SKM-1 treated with dmso at 0.1 percent for 144 hours (cell line): ENCODE results near the gene MCTP2.

ENCODE experiments used
- DNase-seq: peaks from one replicate; lab custom pipeline; 2025; ENCODE audit not compliant: unreplicated experiment; lab: John Stamatoyannopoulos, UW

Gene MCTP2

GRCh38 chr15:94387849-94388441 is 156.6 kb downstream of the MCTP2 start:
- DNase-seq = no peak

GRCh38 chr15:94395640-94396039 is 164.3 kb downstream of the MCTP2 start:
- DNase-seq = no peak

DNA sequence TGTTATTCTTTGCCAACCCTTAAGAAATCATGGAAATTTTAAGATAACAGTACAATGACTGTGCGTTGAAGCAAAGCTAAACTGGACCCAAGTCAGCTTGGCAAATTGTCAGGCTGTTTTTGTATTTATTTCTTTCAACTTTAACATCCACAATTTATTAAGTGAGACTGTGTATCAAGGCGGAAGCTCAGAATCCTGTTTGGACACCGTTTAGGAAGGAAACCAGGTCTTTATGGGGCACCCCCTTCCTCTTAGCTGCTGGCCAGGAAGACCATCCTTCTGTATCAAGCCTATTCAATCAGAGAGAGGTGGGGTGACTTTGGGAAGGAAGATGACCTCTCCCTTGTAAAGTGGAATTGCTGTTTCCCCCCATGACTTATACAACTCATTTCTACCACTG is 166.0 kb downstream of the MCTP2 start:
- no peak for DNase-seq

DNA sequence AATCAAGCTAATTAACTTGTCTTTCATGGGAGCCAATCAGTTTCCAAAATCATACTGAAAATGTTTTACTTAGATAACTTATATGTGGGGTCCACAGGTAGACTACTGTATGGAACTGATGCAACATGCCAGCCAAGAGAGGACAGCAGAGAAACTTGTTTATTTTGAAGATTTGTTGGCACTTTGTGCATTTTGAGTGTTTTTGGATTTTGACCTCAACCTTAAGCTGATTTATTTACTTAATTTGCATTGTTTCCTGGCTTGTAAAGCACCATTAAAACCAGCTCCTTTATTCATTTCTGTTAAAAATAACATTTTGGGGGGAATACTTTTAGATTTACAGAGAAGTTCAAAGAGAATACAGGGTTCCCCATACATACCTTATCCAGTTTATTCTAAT is 166.6 kb downstream of the MCTP2 start:
- no peak for DNase-seq

DNA sequence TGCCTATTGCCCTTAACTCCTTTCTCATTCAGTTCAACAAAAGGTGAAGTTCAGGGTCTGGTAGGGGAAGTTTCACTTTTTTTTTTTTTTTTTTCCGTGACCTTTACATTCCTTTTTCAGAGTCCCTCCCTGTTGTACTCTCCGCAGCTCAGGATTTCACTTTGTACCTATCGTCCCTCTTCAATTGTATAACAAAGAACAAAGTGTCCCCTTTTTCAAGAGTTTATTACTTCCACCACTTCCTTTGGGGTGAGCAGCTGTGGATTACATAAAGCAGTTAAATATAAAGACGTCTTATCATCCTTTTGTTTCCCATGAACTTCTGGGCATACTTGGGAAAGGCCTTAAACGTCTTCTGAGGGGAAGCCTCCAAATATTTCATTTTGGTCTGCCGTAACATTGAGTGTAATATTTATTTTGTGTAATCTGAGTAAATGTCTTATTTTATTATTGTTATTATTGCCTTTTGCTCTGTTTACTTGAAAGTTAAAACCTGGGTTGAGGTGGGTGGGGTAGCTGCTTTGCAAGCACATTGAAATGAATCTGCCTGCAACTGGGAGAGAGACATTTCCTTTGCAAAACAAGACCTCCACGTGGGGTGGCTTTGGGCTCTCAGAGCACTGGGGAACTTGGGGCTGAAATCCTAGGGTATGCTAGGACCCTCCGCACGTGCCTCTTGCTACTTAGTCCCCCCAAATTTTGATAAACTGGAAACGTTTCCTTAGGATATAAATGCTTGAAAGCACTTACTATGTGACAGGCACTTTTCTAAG is 169.4 kb downstream of the MCTP2 start:
- no peak for DNase-seq

DNA sequence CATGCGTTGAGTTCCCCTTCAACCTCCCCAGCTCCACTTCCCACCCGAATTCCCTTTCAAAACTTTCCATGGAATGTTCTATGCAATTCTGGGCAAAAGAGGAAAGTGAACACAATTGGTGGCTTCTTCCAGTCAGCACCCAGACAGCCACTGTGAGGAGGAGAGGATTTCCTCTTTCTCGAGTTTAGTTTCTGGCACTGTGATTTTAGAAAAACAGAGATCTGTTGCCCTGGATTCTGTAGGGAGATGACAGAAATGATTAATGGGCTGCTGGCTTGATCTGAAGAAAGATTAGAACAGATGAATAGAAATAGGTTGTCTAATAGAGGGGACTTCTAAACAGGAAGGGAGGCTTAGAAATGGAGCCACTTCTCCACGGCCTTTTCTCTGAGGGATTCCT is 172.0 kb downstream of the MCTP2 start:
- no peak for DNase-seq

DNA sequence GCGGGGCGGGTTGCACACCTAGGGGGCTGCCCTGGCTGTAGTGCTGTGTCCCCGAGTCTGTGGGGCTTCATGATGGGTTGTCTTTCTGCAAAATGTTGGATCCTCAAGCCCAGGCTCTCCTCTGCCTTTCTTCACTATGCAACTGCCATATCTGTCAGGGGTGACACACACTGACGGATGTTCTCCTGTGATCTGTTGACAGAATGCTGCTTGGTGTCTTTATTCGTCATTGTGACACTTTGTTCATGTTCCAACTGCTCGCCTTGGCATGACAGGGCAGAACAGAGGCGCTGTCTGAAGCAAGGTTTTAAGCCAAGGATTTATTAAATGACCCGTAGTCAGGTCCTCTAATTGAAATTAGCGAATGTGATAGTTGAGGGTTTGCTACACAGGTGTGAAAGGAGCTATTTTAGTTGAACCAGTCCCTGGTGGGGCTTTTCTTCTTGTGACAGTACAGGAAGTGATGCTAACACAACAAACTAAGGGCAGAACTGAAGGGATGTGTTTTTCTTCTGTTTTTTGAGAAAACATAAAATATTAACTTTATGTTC is 173.4 kb downstream of the MCTP2 start:
- no peak for DNase-seq

GRCh38 chr15:94411285-94411684 is 179.9 kb downstream of the MCTP2 start:
- no peak for DNase-seq

DNA sequence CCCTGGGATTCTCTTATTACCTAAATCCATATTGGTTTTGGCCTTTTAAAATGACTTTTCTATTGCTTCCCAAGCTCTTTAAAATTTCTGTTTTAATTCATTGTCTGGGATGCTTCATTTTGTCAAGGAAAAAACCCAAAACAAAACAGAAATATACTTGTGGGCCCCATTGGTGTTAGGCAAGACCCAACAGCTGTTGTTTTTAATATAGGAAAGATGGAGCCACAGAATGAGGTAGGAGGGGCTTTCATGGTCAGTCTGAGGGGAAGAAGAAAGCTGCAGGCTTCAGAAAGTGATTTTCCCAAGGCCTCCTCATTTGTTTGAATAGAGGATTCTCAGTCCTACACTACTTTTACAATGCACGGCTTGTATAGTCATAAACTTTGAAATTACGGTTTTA is 180.5 kb downstream of the MCTP2 start:
- DNase-seq = no peak

GRCh38 chr15:94412979-94413746 is 181.8 kb downstream of the MCTP2 start:
- no peak for DNase-seq

DNA sequence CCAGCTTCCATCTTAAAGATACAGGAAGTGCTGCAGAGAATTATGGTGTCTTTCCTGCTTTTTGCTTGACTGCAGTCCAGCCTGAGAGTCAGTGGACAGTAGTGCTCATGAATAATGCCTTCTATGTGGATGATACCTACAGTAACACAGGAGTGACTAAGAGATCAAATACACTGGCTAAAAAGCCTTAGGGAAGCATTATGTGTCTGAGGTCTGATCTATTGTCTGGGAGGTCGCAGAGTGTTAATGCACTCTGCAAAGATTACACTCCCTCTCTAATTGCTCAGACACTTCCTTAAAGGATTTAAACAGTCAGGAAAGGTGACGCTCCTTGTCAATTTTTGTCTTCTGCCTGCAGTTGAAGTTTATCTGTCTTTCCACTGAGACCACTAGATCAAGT is 183.6 kb downstream of the MCTP2 start:
- no peak for DNase-seq

DNA sequence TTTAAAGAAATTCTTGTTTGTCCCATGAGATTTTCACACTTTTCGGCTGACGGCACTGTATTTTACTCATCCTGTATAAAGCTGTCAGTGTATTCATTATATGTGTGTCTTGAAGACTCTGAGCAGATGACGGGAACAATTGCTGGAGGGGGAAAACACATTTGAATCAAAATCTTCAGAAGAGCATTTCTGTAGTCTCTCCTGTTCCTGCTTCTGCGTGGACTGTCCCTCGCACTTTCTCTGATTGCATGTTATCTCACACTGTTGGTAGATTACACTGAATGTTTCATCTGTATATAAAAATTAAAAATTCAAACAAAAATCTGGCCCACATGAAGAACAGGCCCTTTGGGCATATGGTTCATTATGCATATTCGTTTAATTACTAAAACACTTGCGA is 184.9 kb downstream of the MCTP2 start:
- DNase-seq = no peak

- DNase-seq = no peak
These were observed 185.5 kb downstream of the MCTP2 start for GRCh38 chr15:94416820-94417219.

GRCh38 chr15:94417501-94418293 is 186.3 kb downstream of the MCTP2 start:
- DNase-seq = no peak

GRCh38 chr15:94421706-94422105 is 190.3 kb downstream of the MCTP2 start:
- DNase-seq = no peak

DNA sequence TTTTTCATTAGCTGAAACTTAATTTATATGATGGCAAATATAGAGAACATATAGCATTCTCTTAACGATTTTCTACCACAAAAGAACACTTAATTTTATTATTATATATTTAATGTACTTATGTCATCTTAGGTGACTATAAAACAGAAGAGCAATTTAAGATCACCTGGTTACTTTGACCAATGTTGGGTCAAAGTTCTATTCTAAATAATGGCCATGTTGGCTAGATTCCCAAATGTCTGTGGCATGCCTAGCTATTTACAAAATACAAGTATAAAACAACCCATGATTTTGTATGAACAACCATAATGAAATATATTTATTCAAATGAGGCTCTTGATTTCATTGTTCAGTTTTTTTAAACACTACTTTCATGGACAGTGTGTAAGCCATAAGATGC is 200.9 kb downstream of the MCTP2 start:
- DNase-seq = no peak

DNA sequence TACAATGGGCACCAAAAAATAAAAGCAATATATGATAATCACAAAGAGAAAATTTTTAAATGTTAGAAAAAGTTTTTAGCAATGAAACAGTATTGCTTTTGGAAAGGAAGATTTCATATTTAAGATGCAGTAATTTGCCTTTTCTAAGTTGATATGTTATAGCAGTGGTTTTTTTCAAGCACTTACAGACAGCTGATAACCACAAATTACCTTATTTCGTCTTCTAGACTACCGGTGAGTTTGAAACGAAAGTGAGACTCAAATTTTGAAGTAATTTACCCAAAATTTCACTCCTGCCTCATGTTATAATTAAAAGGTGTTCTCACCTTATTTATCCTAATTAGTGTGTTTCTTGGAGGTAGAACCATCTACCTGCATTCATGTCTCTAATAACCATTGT is 207.8 kb downstream of the MCTP2 start:
- no peak for DNase-seq

GRCh38 chr15:94441760-94442159 is 210.4 kb downstream of the MCTP2 start:
- DNase-seq = no peak

DNA sequence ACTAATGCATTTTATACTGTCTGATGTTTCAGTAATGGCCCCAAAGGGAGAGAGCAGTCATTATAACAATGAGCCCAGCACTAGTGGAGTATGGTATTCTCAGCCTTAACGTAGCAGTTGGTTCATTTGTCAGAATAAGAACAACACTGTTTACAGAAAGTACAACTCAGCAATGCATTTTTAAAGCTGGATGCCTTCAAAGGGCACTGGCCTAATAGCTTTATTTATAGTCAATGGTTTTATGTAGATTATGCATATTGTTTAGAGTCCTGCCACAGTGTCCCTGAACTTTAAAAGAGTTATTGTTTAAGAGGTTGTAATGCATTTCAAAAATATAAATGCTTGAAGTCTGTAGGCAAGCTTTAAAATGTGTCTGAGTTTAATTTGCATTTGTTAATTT is 211.1 kb downstream of the MCTP2 start:
- DNase-seq = no peak

- no peak for DNase-seq
These were observed 211.8 kb downstream of the MCTP2 start for GRCh38 chr15:94443186-94443585.

GRCh38 chr15:94445566-94446160 is 214.3 kb downstream of the MCTP2 start:
- DNase-seq = no peak
